HG02763 (cell line): Measurements from ENCODE around the gene ST6GAL1.
"Not testable (repeated sequence)": the region's sequence is repeated elsewhere in the genome, so short reads cannot be mapped to it uniquely, and the experiment has no call there.

ENCODE experiments used
- ATAC-seq: cut with Tn5 transposase; IDR thresholded peaks from one replicate; pipeline ENCODE4 v1.9.1; 2021; ENCODE audit warnings: mild to moderate bottlenecking, moderate library complexity; ENCODE audit not compliant: unreplicated experiment

The ST6GAL1 gene

DNA sequence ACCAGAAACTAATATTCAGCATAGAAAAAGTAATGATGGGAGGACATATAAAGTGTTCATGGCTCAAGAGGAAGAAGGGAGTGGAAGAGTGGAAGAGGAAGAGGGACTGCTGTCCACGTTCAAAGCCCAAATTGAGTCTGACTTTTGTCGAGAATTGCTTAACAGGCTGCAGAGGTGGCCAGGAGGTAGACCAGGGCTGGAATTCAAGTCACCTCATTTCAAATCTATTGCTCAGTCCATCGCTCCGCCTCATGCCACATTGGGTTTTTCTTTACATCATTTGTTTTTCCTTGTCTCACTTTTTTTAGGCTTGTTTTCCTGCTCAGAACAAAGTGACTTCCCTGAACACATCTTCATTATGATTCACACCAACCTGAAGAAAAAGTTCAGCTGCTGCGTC lies 112.0 kb downstream of the ST6GAL1 start:
- no peak for ATAC-seq

DNA sequence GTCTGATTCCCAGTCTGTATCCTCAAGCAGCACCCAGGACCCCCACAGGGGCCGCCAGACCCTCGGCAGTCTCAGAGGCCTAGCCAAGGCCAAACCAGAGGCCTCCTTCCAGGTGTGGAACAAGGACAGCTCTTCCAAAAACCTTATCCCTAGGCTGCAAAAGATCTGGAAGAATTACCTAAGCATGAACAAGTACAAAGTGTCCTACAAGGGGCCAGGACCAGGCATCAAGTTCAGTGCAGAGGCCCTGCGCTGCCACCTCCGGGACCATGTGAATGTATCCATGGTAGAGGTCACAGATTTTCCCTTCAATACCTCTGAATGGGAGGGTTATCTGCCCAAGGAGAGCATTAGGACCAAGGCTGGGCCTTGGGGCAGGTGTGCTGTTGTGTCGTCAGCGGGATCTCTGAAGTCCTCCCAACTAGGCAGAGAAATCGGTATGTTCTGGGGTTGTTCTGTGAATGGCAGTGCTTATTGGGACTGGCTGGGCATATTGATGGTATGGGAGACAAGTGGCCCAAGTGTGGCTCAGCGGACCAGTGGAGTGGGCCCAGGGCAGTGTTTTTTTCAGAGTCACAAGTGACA lies 112.6 kb downstream of the ST6GAL1 start:
- ATAC-seq, result no peak

GRCh38 chr3:187044206-187044605 lies 113.9 kb downstream of the ST6GAL1 start:
- ATAC-seq, result peak; percentile 47

- no peak for ATAC-seq
Measured at GRCh38 chr3:187044867-187045552, 114.7 kb downstream of the ST6GAL1 start.

DNA sequence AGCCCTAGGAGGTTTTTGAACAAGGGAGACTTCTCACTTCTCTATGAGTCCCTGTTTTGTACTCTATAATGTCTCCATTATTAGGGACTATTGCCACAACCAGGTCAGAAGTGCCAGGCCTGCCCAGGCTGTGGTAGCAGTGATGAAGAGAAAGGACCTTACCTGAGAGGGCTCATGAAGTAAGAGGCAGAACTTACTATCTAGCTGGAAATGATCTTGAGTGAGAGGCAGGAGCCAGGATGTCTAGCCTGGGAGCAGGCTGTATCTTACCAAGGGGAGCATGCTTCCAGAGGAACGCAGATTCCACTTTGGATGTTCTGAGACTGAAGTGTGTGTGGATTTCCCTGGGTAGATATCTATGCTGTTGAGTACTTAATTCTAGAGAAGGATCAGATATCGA lies 115.7 kb downstream of the ST6GAL1 start:
- ATAC-seq, result no peak

DNA sequence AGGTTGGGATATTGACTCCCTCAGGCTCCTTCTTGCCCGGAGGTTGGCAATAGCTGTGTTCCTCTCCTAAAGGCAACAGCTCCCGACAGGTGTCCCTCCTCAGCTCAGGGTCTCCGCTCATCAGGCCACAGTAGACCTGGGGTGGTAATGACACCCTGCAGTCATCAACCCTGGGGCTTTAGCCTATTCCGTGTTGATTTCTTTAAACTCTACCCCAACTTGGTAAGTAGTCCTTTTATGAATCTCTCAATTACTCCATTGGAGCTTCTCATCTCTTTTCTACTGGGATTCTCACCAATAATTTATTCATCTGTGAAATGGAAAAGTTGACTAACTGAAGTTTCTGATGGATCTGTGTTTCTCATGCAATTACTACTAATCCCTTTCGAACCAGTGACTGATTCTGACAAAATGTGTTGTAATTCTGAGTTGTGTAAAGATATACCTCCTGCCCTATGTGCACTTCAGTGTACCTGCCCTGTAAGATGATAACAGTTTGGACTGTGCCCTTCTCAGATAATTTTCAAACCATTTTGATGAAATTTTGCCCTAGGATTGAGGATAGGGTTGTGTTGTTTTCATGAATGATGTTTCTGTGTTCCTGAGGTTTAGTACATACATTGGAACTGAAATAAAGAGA lies 119.3 kb downstream of the ST6GAL1 start:
- ATAC-seq, result no peak

- ATAC-seq, result no peak
Measured at GRCh38 chr3:187051066-187051465, 120.7 kb downstream of the ST6GAL1 start.

GRCh38 chr3:187051724-187052366 lies 121.5 kb downstream of the ST6GAL1 start:
- no peak for ATAC-seq

GRCh38 chr3:187052427-187052826 lies 122.1 kb downstream of the ST6GAL1 start:
- not testable (repeated sequence) for ATAC-seq

DNA sequence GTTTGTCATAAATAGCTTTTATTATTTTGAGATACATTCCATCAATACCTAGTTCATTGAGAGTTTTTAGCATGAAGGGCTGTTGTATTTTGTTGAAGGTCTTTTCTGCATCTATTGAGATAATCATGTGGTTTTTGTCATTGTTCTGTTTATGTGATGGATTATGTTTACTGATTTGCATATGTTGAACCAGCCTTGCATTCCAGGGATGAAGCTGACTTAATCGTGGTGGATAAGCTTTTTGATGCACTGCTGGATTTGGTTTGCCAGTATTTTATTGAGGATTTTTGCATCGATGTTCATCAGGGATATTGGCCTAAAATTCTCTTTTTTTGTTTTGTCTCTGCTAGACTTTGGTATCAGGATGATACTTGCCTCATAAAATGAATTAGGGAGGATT lies 124.1 kb downstream of the ST6GAL1 start:
- ATAC-seq, result not testable (repeated sequence)

DNA sequence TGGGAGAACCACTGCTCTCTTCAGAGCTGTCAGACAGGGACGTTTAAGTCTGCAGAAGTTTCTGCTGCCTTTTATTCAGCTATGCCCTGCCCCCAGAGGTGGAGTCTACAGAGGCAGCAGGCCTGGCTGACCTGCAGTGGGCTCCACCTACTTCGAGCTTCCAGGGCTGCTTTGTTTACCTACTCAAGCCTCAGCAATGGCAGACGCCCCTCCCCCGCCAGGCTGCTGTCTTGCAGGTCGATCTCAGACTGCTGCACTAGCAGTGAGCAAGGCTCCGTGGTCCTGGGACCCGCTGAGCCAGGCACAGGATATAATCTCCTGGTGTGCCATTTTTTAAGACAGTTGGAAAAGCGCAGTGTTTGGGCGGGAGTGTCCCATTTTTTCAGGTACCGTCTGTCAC lies 127.5 kb downstream of the ST6GAL1 start:
- not testable (repeated sequence) for ATAC-seq

DNA sequence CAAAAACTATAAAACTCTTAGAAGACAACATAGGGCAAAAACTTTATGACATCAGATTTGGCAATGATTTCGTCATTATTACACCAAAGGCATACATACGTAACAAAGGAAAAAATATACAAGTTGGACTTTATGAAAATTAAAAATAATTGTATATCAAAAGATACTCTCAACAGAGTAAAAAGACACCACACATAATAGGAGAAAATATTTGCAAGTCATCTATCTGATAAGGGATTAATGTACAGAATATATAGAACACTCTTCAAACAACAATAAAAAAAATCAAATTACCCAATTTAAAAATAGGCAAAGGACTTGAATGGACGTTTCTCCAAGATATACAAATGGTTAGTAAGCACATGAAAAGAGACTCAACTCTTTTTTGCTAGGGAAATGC lies 131.4 kb downstream of the ST6GAL1 start:
- no peak for ATAC-seq

DNA sequence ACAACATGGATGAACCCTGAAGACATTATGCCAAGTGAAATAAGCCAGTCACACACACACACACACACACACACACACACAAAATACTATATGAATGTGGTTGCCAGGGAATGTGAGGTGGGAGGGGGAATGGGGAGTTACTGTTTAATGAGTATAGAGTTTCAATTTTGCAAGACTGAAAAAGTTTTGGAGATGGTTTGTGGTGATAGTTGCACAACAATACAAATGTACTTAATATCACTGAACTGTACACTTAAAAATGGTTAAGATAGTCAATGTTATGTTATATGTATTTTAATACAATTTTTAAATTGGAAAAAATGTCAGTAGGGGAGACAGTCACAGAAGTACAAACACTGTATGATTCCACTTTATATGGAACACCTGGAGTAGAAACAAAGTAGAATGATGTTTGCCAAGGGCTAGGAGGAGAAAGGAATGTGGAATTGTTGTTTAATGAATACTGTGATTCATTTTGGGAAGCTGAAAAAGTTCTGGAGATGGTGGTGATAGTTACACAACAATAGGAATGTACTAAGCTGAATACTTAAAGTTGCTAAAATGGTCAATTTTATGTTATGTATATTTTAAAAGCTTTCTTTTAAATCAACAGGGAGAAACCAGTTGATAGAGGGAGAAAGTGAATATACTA lies 132.3 kb downstream of the ST6GAL1 start:
- no peak for ATAC-seq

- ATAC-seq, result no peak
Measured at GRCh38 chr3:187063286-187064121, 133.2 kb downstream of the ST6GAL1 start.

DNA sequence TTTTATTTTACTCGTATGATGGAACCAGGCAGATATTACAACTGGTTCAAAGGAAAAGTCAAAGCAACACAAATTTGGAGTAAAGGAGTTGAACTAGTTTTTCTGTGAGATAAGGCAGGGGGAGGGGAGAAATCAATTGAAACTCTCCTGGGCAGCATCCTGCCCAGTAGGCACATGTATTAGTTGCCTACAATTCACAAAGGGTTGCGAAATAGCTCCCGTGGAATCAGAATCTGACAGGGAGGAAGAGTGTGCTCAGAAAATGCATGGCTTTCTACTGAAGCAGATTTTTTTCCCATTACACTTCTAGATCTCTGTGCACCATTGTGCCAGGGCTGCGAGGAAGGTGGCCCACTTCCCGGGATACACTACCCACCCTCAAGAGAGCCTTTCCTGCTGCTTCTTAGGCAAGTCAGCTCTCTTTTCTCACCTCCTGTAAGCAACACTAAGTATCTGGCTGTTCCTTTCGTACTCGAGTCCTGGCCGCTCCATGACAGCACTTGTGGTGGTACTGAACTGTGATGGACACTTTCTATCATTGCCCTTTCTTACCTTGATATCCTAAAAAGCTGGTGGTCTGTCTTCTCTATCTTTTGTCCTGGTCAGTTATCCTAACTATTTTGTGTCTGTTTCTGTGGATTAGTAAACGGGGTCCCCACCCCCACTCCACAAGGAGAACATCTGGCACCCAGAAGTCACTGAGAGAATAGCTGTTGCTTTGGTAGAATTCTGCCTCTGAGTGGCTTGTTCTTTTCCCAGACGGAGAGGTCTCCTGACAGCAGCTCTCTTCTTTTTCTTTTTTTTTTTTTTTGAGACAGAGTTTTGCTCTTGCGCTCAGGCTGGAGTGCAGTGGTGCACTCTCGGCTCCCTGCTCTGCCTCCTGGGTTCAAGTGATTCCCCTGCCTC lies 134.1 kb downstream of the ST6GAL1 start:
- ATAC-seq, result peak; percentile 0

- peak; percentile 18 for ATAC-seq
Measured at GRCh38 chr3:187066228-187066995, 136.1 kb downstream of the ST6GAL1 start.

- ATAC-seq, result no peak
Measured at GRCh38 chr3:187068787-187069186, 138.5 kb downstream of the ST6GAL1 start.

DNA sequence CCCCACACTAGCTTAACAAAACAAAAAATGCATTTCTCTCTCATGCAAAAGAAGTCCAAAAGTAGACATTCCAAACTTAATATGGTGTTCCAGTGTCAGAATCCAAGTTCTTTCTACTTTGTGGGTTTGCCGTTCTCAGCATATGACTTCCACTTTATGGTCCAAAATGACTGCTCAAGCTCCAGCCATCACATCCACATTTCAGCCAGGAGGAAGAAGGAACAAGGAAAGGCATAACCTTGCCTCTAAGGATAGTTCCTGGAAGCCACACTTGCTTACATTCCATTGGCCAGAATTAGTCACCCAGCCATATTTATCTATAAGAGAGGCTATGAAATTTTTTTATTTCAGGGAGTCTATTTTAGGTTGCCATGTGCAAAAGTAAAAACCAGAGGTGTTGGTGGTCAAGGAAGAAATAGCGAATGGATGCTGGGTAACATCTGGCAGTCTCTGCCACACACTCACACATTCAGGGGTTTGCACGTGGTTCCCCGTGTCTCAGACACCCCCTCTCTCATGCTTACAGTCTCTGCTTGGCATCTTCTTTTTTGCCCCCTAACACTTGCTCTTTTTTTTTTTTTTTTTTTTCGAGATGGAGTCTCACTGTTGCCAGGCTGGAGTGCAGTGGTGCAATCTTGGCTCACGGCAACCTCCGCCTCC lies 139.7 kb downstream of the ST6GAL1 start:
- ATAC-seq, result no peak
